GM12878 (cell line): Measurements from ENCODE around the gene UTP11. TPM values are rescaled to one million over a fixed set of nuclear protein-coding genes. Genes with fewer than 3 reads are reported as not detected.

ENCODE experiments used
- ATAC-seq: fragments of 200-7000 bp; cut with Tn5 transposase; 3 replicates; pipeline ENCODE4 v1.9.1; 2020; ENCODE audit warnings: mild to moderate bottlenecking, moderate library complexity
- BruUV-seq: library from RNA; stranded (reverse); fragments of 400-500 nt; replicated peaks from 2 replicates; lab custom pipeline; 2021; lab: Mats Ljungman, UMichigan
- CTCF ChIA-PET: fragments of 300-600 bp; sonication (Branson Sonifier 250); formaldehyde crosslinking; extraction: SDS; loops from one replicate; lab custom pipeline; 2021; ENCODE audit warnings: inconsistent platforms; lab: Yijun Ruan, JAX
- POLR2A ChIA-PET: fragments of 350-600 bp; formaldehyde crosslinking; extraction: SDS; loops from one replicate; lab custom pipeline; 2021; ENCODE audit warnings: inconsistent platforms; lab: Charles Lee
- RAD21 ChIA-PET: fragments of 300-600 bp; sonication (Branson Sonifier 250); formaldehyde crosslinking; loops from one replicate; lab custom pipeline; 2023; ENCODE audit warnings: antibody characterized with exemption; ENCODE audit not compliant: unreplicated experiment; lab: Charles Lee
- SMC1A ChIA-PET: fragments of 300-600 bp; sonication (Branson Sonifier 250); formaldehyde crosslinking; loops from one replicate; lab custom pipeline; 2023; ENCODE audit not compliant: unreplicated experiment, uncharacterized antibody; lab: Charles Lee
- DNase-seq: peaks from one replicate; pipeline ENCODE4 v3.0.0-alpha.2; 2011; ENCODE audit warnings: low read depth, low spot score
- FAIRE-seq: peaks from 3 replicates; lab custom pipeline; 2011; peaks lifted over from hg19 to GRCh38; lab: Jason Lieb, UNC
- H2AFZ ChIP-seq: 2 replicates; pipeline ENCODE4 v1.6.0; 2011; ENCODE audit warnings: low read depth, low read length, control low read depth; ENCODE audit not compliant: control insufficient read depth
- H3K27ac ChIP-seq: 2 replicates; pipeline ENCODE4 v1.5.1; 2011; ENCODE audit warnings: control low read depth; ENCODE audit not compliant: control insufficient read depth, insufficient read depth
- H3K27me3 ChIP-seq, 2 experiments: replicated peaks in 1 of 2; 2 replicates each; pipeline versions ENCODE4 v1.6.0 to v1.6.1; 2011; ENCODE audit warnings: low read length in 1 of 2; ENCODE audit not compliant: control insufficient read depth in 2 of 2, insufficient read depth in 2 of 2
- H3K36me3 ChIP-seq, 2 experiments: 2 replicates each; pipeline ENCODE4 v1.5.1; 2011; ENCODE audit warnings: low read length in 1 of 2; ENCODE audit not compliant: control insufficient read depth in 2 of 2, insufficient read depth in 2 of 2
- H3K4me1 ChIP-seq: 2 replicates; pipeline ENCODE4 v1.6.1; 2011; ENCODE audit warnings: mild to moderate bottlenecking, low read length, moderate library complexity, mixed read lengths; ENCODE audit not compliant: control insufficient read depth, insufficient read depth
- H3K4me2 ChIP-seq: 2 replicates; pipeline ENCODE4 v1.6.0; 2011; ENCODE audit warnings: control low read depth; ENCODE audit not compliant: control insufficient read depth, insufficient read depth
- H3K4me3 ChIP-seq: fragments of 200-600 bp; sonication (generic); 2 replicates; pipeline ENCODE4 v1.5.1; 2016
- H3K79me2 ChIP-seq: 2 replicates; pipeline ENCODE4 v1.6.0; 2011; ENCODE audit warnings: low read length; ENCODE audit not compliant: control insufficient read depth, insufficient read depth
- H3K9ac ChIP-seq: 2 replicates; pipeline ENCODE4 v1.8.0; 2011; ENCODE audit warnings: low read length, control low read depth, mixed read lengths; ENCODE audit not compliant: control insufficient read depth, insufficient read depth
- H3K9me3 ChIP-seq: replicated peaks from 3 replicates; pipeline ENCODE4 v1.5.1; 2011; ENCODE audit warnings: mild to moderate bottlenecking, low read length; ENCODE audit not compliant: control insufficient read depth, insufficient read depth
- H4K20me1 ChIP-seq: 2 replicates; pipeline ENCODE4 v1.6.0; 2011; ENCODE audit not compliant: control insufficient read depth, insufficient read depth
- ATF7 ChIP-seq: fragments of 450-650 bp; IDR thresholded peaks from 2 replicates; pipeline ENCODE4 v1.6.1; 2016; ENCODE audit warnings: low read depth, mild to moderate bottlenecking
- BCL3 ChIP-seq: IDR thresholded peaks from 2 replicates; pipeline ENCODE4 v1.6.1; 2011; ENCODE audit warnings: borderline replicate concordance, low read depth, mild to moderate bottlenecking, moderate library complexity, low read length; ENCODE audit not compliant: insufficient read depth, poor library complexity, severe bottlenecking
- CHD2 ChIP-seq: IDR thresholded peaks from 2 replicates; pipeline ENCODE4 v1.6.1; 2011; ENCODE audit warnings: low read depth, low read length, improper control_type of control experiment, borderline replicate concordance
- JUNB ChIP-seq: IDR thresholded peaks from 2 replicates; pipeline ENCODE4 v1.6.1; 2016; ENCODE audit warnings: antibody characterized with exemption, mild to moderate bottlenecking
- LARP7 ChIP-seq: fragments of 450-650 bp; IDR thresholded peaks from 2 replicates; pipeline ENCODE4 v1.6.1; 2017; ENCODE audit warnings: mild to moderate bottlenecking
- MYC ChIP-seq: IDR thresholded peaks from 2 replicates; pipeline ENCODE4 v1.6.1; 2011; ENCODE audit warnings: mild to moderate bottlenecking, low read length, moderate library complexity, inconsistent platforms; ENCODE audit not compliant: insufficient read depth, insufficient replicate concordance, insufficient read length, severe bottlenecking
- NBN ChIP-seq: fragments of 450-650 bp; IDR thresholded peaks from 2 replicates; pipeline ENCODE4 v1.6.1; 2016
- PAX5 ChIP-seq: IDR thresholded peaks from 2 replicates; pipeline ENCODE4 v1.6.1; 2011; ENCODE audit warnings: low read depth, low read length, borderline replicate concordance
- RB1 ChIP-seq: fragments of 450-650 bp; formaldehyde crosslinking; IDR thresholded peaks from 2 replicates; pipeline ENCODE4 v1.6.1; 2017; ENCODE audit warnings: mild to moderate bottlenecking, borderline replicate concordance
- SP1 ChIP-seq: IDR thresholded peaks from one replicate; pipeline ENCODE4 v1.6.1; 2011; ENCODE audit warnings: low read depth, low read length
- TCF12 ChIP-seq: IDR thresholded peaks from 2 replicates; pipeline ENCODE4 v1.6.1; 2011; ENCODE audit warnings: low read depth, mild to moderate bottlenecking, low read length
- ZNF207 ChIP-seq: fragments of 450-650 bp; IDR thresholded peaks from 2 replicates; pipeline ENCODE4 v1.6.1; 2014; ENCODE audit warnings: antibody characterized with exemption, mild to moderate bottlenecking, borderline replicate concordance
- WGBS: methylation state at CpG from one replicate; pipeline ENCODE4 v1.1.6; 2016; ENCODE audit warnings: low lambda C conversion rate; ENCODE audit not compliant: insufficient replicate concordance, insufficient coverage; ENCODE audit errors: missing lambda C conversion rate; 5-methylcytosine and 5-hydroxymethylcytosine counted together
- in situ Hi-C: fragments of 300-500 bp; cut with MboI; formaldehyde crosslinking; loops from 9 replicates; pipeline ENCODE4 v1.14.3; 2018; ENCODE audit warnings: mixed read lengths
- intact Hi-C: fragments of 100-400 bp; cut with micrococcal nuclease; formaldehyde crosslinking; loops from one replicate; pipeline ENCODE4 v1.14.2; 2022; ENCODE audit not compliant: unreplicated experiment
- polyA plus RNA-seq, 11 experiments: library from polyadenylated mRNA; depleted of rRNA in 4 of 11; unstranded in 6 of 11; stranded (reverse) in 5 of 11; fragments of >200 nt; fragmentation: Nextera tagmentation in 4 of 11; fragmentation: Illumina TruSeq in 1 of 11; extraction: Ambion mirVana in 4 of 11; extraction: Trizol in 1 of 11; gene quantifications; 1 replicate in 1 of 11; 2 replicates in 10 of 11; pipeline versions ENCODE4 v1.2.1 to v1.2.3, GENCODE V29; 2011 to 2016; ENCODE audit warnings: inconsistent platforms in 2 of 11, missing spikeins in 2 of 11, low read depth in 1 of 11
- total RNA-seq, 4 experiments: library from RNA; depleted of rRNA in 3 of 4; stranded (reverse); fragments of >200 nt in 3 of 4; fragmentation: Illumina TruSeq in 1 of 4; extraction: Trizol in 1 of 4; gene quantifications; 2 replicates each; pipeline versions ENCODE4 v1.2.1 to v1.2.3, GENCODE V29; 2013 to 2021
- TF ChIP-seq, protein P1 (sequence below): IDR thresholded peaks from 2 replicates; pipeline ENCODE4 v1.6.1; 2012; ENCODE audit warnings: low read depth, low read length, improper control_type of control experiment
- TF ChIP-seq, protein P2 (sequence below): IDR thresholded peaks from 2 replicates; pipeline ENCODE4 v1.6.1; 2012; ENCODE audit warnings: mild to moderate bottlenecking, low read depth, low read length

UTP11 gene
- total and polyA plus RNA-seq, 10 of the 15 experiments (the other 5 are each of a cell fraction or from before 2014, with no cell fraction given), result 34.5 to 146 (median 64.2) TPM

DNA sequence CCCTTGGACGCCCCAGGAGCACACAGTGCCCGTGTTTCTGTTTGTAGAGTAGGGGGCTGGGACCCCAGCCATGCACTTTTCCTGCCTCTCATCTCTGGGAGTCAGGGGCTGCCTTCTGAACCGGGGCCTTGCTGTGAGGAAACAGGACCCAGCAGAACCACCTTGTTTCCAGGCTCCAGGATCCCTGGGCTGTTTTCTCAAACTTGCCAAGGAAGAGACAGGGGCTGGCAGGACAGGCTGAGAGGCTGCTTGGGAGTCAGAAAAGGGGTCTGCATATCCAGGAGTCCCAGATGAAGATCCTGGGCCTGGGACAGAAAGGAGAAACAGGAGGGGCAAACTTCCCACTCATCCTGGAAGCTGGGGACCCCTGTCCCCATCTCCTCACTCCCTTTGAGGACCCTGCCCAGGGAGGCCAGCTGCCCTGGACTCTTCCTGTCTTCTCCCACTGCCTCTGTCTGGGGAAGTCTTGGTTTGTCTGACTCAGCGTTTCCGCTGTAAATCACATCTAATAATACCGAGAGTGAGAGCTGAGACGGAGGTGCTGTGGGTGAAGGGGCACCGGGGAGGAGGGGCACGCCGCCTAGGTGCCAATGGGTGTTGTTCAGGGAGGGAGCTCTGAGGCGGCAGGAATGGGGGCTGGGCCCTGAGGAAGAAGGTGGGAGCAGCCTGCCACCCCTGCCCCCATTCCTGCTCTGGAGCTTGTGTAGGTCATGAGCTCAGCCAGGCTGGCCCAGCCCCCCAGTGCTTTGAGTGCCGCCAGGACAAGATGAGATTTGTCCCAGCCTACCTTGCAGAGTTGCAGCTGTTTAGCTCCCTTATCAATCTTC, 17.4 kb downstream of the UTP11 start:
- CTCF ChIA-PET, result interaction anchor here (0.6 to 13.9 kb wide), 13 partner anchors 9 to 473 kb away, joined by 3 to 252 read pairs (median 4); no protein-coding TSS in a partner anchor
- peak; percentile 75 for TF ChIP-seq PAX5
- TF ChIP-seq BCL3, result peak; percentile 81
- no peak for TF ChIP-seq SP1
- peak; percentile 81 for TF ChIP-seq CHD2
- TF ChIP-seq MYC, result no peak
- TF ChIP-seq, protein P1, sequence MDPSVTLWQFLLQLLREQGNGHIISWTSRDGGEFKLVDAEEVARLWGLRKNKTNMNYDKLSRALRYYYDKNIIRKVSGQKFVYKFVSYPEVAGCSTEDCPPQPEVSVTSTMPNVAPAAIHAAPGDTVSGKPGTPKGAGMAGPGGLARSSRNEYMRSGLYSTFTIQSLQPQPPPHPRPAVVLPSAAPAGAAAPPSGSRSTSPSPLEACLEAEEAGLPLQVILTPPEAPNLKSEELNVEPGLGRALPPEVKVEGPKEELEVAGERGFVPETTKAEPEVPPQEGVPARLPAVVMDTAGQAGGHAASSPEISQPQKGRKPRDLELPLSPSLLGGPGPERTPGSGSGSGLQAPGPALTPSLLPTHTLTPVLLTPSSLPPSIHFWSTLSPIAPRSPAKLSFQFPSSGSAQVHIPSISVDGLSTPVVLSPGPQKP, result no peak
- TF ChIP-seq JUNB, result peak; percentile 89
- no peak for TF ChIP-seq LARP7
- TF ChIP-seq ZNF207, result no peak
- TF ChIP-seq, protein P2, sequence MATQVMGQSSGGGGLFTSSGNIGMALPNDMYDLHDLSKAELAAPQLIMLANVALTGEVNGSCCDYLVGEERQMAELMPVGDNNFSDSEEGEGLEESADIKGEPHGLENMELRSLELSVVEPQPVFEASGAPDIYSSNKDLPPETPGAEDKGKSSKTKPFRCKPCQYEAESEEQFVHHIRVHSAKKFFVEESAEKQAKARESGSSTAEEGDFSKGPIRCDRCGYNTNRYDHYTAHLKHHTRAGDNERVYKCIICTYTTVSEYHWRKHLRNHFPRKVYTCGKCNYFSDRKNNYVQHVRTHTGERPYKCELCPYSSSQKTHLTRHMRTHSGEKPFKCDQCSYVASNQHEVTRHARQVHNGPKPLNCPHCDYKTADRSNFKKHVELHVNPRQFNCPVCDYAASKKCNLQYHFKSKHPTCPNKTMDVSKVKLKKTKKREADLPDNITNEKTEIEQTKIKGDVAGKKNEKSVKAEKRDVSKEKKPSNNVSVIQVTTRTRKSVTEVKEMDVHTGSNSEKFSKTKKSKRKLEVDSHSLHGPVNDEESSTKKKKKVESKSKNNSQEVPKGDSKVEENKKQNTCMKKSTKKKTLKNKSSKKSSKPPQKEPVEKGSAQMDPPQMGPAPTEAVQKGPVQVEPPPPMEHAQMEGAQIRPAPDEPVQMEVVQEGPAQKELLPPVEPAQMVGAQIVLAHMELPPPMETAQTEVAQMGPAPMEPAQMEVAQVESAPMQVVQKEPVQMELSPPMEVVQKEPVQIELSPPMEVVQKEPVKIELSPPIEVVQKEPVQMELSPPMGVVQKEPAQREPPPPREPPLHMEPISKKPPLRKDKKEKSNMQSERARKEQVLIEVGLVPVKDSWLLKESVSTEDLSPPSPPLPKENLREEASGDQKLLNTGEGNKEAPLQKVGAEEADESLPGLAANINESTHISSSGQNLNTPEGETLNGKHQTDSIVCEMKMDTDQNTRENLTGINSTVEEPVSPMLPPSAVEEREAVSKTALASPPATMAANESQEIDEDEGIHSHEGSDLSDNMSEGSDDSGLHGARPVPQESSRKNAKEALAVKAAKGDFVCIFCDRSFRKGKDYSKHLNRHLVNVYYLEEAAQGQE, result no peak; the same call in 1 of the 2 replicates
- no peak for TF ChIP-seq RB1
- 0 out of 2 replicates have a peak, but pooled peaks have one; percentile 25 for TF ChIP-seq TCF12
- TF ChIP-seq ATF7, result peak; percentile 74
- TF ChIP-seq NBN, result peak; percentile 80; the same call in 1 of the 2 replicates

More for the DNA sequence above, 17.4 kb downstream of the UTP11 start:
- DNase-seq, result peak; percentile 75
- no peaks in the 10 kb centered on the region for H3K27me3 ChIP-seq
- FAIRE-seq, result peak; percentile 81
- H3K4me3 ChIP-seq, result 0 out of 2 replicates have a peak overlapping the region, but pooled peaks have one; percentile 19
- peak overlapping the region; percentile 64; the same call in 1 of the 2 replicates for H3K9ac ChIP-seq
- ChIA-PET RAD21 (interaction anchor here (0.8 to 7.3 kb wide), 14 partner anchors 9 to 823 kb away, joined by 3 to 173 read pairs (median 8); partner anchors contain the start of genes POU3F1 and UTP11), POLR2A (interaction anchor here (0.6 to 4.9 kb wide), 14 partner anchors 10 to 827 kb away, joined by 3 to 32 read pairs (median 4); no protein-coding TSS in a partner anchor), SMC1A (interaction anchor here (0.7 to 7.1 kb wide), 20 partner anchors 11 to 785 kb away, joined by 3 to 68 read pairs (median 5); partner anchors contain the start of gene POU3F1)
- intact Hi-C loops (loop anchor here (5.0 kb wide), 1 partner anchor 557 kb away; no protein-coding TSS in a partner anchor), in situ Hi-C loops (loop anchor here (5.0 to 25.0 kb wide), 2 partner anchors 557 to 787 kb away; no protein-coding TSS in a partner anchor)
- H3K36me3 ChIP-seq, result peaks cover 2 to 3% of the 10 kb centered on the region in 2 experiments; a peak in 3 of 4 replicates
- no peaks in the 10 kb centered on the region for H3K79me2 ChIP-seq
- H3K9me3 ChIP-seq, result no peaks in the 10 kb centered on the region
- WGBS, result 7% methylated on average over 12 of the region's 12 CpGs
- peak overlapping the region; percentile 79 for H3K27ac ChIP-seq
- BruUV-seq, result no TSS peak
- H3K4me1 ChIP-seq, result peaks cover 52% of the 10 kb centered on the region
- H3K4me2 ChIP-seq, result peak overlapping the region; percentile 66
- H4K20me1 ChIP-seq, result no peaks in the 10 kb centered on the region
- H2AFZ ChIP-seq, result peak overlapping the region; percentile 15
- ATAC-seq, result peak; percentile 72
